Hypothalamus (tissue), 51 donors: ENCODE measurements around the gene FREM3.

Experiments
- DNase-seq, 51 donors: peaks; one replicate each; lab custom pipeline; 2025; lab: John Stamatoyannopoulos, UW

FREM3 gene

GRCh38 chr4:143668930-143669552 is 31.4 kb downstream of the FREM3 start:
- no peak for DNase-seq

DNA sequence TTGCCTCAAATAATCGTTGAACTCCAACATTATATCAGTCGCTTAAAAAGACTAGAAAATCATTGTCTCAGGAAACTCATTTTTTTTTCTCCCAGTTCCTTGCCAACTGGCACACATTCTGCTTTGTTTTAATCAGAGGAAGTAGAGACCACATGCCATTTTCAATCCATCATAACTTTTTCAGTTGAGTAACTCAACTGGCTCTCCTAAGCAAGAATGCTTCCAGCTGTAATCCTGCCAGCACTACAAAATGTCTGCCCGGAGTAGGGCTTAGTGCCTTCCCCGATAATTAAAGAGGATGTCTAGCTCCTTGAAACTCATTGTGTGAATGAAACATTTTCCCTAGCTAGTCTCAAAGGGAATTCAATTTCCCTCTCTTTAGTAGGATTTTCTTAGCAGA is 33.0 kb downstream of the FREM3 start:
- DNase-seq: peak in 5 of 51 donors; percentile 0 to 10 (median 0)

DNA sequence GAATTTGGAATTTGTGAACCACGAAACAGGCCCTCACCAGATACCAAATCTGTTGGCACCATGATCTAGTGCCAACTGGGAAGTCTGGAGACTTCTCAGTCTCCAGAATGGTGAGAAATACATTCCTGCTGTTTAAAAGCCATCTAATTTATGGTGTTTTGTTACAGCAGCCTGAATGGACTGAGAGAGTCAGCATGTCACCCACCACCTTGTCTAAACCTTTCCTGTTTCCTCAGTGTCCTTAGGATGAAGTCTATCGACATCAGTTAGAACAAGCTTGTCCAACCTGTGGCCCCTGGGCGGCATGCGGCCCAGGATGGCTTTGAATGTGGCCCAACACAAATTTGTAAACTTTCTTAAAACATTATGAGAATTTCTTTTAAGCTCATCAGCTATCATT is 42.1 kb downstream of the FREM3 start:
- DNase-seq: no peak

GRCh38 chr4:143654571-143654970 is 45.9 kb downstream of the FREM3 start:
- DNase-seq: no peak

- no peak for DNase-seq
Measured at GRCh38 chr4:143653031-143653430, 47.4 kb downstream of the FREM3 start.

DNA sequence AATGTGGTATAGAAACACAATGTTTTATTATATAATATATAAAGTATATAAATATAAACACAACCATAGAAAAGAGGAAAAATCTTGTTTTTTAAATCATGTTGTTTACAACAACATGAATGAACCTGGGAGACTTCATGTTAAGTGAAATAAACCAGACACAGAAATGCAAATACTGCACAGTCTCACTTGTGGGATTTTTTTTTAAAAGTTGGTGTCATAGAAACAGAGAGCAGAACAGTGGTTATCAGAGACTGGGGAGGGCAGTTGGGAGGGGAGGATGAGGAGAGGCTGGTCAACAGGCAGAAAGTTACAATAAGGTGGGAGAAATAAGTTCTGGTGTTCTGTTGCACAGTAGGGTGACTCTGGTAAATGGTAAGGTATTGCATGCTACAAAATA is 57.1 kb downstream of the FREM3 start:
- DNase-seq: no peak

- DNase-seq: no peak
Measured at GRCh38 chr4:143642611-143643010, 57.9 kb downstream of the FREM3 start.

DNA sequence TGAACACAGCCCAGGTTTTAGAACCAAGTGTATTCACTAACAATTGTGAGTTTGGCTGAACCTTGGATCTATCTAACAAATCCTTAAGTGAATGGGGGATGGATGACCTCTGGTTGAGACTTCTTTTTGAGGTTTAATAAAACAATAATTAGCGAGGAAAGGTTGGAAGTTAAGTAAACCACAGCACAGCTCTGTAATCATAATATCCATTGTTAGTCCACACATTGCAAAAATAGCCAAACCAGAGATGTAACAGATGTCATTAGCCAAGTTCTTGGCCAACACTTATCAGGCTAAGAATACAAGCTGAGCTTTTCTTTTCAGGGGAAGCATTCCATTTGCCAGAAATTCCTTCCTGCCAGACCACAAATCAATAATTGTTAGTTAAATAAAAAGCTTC is 59.1 kb downstream of the FREM3 start:
- no peak for DNase-seq

GRCh38 chr4:143634763-143635162 is 65.7 kb downstream of the FREM3 start:
- DNase-seq: no peak

DNA sequence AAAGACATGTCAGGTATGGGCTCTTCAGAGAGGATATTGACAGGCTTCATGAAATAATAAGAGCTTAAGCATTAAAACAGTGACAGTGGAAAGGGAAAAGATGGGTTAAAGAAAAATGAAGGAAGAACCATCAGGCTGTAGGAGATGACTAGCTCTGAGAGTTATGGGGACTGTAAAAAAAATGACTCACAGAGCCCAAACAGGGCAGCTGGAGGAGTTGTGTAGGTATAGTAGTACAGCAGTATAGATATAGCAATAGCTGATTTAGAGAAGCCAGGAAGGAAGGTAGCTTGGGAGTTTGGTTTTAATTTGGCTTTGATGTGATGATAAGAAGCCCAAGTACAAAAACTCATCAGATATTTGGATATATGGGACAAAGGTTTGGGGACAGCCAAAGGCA is 66.6 kb downstream of the FREM3 start:
- no peak for DNase-seq

- peak in 1 of 51 donors; percentile 0 for DNase-seq
Measured at GRCh38 chr4:143626134-143626911, 74.2 kb downstream of the FREM3 start.

GRCh38 chr4:143625632-143626031 is 74.8 kb downstream of the FREM3 start:
- DNase-seq: no peak

- DNase-seq: no peak
Measured at GRCh38 chr4:143623896-143624295, 76.6 kb downstream of the FREM3 start.

DNA sequence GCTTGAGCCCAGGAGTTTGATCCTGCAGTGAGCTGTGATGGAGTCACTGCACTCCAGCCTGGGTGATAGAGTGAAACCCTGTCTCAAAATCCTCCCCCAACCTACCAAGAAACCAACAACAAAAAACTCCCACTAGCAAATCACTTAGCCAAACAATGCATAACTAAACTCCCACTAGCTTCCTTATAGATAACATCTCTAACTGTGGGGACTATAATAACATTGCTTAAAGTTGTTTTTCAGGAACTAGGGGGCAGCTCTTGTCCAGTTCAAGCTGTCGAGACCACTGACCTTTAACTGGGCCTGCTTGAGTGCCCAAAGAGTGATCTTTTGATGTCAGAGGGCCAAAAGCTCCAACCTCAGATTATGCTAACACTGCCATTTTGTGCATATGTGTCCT is 81.7 kb downstream of the FREM3 start:
- no peak for DNase-seq

DNA sequence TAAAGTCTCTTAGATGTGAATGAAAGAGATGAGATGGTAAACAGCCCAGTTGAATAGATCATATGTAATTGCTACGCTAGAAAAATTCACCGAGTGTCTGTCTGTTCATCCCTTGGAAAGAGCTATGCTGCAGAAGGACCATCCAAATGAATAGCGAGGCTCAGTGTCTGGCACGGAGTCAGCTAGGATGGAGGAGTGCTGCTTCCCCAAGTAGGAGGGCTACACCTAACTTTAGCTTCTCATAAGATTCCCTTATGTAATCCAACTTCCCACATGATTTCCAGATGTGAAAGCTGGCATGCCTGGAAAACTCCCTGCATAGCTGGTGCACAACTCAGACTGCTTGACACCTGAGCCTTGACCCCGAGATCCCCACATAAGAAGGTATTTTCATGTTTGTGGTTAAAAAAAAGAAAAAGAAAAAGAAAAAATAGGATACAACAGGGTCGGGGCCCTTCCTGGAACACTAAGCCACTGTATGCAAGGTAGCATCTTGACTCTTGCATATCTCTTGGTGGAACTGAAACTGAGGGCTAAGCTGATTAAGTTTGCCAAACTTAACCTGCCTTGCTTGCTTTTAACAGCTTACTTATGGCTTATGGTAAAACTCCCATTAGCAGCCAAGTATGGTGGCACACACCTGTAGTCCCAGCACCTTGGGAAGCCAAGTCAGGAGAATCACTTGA is 82.3 kb downstream of the FREM3 start:
- no peak for DNase-seq

GRCh38 chr4:143616771-143617170 is 83.7 kb downstream of the FREM3 start:
- DNase-seq: no peak

DNA sequence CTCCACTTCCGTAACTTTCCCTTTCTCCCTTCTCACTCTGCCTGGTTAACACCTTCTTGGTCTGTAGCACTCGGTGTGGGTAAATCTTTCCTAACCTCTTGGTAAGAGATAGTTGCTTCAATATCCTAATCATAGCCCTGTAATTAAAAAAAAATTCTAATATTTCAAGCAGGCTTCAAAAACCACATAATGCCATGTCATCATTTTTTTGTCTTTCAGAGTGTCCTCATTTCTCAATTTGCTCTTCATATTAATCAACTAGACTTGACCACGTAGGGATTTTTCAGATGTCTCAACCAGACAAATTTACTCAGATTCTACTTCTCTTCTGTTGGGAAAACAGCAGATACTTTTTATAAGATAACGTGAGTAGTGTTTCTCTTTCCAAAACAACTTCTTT is 91.0 kb downstream of the FREM3 start:
- no peak for DNase-seq

GRCh38 chr4:143606480-143606879 is 94.0 kb downstream of the FREM3 start:
- no peak for DNase-seq

DNA sequence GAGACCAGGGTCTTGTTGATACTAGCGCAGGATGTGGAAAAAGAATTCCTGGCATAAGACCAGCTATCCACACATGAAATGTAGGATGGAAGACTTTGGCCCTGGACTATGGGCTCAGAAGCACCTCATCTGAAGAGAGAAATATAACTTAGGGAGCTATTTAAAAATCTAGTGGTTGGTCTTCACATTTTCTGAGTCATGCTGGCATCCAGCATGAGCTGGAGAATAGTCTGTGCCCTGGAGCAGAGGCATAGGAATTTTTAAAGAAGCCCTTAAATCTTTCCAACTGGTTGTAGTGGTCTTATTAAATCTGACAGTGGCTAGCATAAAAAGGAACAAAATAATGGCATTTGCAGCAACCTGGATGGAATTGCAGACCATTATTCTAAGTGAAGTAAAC is 100.6 kb downstream of the FREM3 start:
- no peak for DNase-seq

GRCh38 chr4:143598816-143599215 is 101.7 kb downstream of the FREM3 start:
- no peak for DNase-seq

GRCh38 chr4:143597276-143597675 is 103.2 kb downstream of the FREM3 start:
- DNase-seq: no peak

DNA sequence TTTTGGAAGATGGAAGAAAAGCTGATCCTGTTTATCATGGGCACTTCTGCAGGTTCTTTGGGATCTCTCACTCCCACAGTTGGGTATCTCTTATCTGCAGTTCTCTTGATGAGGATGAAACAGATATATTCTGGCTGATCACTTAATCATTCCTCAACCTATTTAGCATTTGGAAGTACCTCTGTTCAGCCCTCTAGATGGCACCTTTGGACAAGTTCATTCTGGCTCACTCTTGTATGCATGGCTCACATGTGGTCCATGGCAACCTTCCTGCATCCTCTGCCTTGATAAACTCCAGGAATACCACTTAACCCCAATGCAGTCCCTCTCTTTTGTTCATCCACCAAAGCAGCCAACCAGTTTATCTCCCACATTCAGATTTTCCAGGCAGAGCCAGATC is 112.8 kb downstream of the FREM3 start:
- DNase-seq: no peak
